ENCODE data around the gene ZNF417. TPM values are rescaled to one million over a fixed set of nuclear protein-coding genes. Genes with fewer than 3 reads are reported as not detected.

ZNF417 gene
- polyA plus RNA-seq, 1 donor (not counting 4 experiments of a cell fraction or from before 2014, with no cell fraction given): 5.8 TPM

GRCh38 chr19:57888560-57889231 lies 27.7 kb downstream of the ZNF417 start, which contains the start of gene ZNF814:
Gene ZNF814, minus strand, starts transcription at chr19:57889037. Its CDS starts 235 bp downstream, at chr19:57888802.
- dilution Hi-C loops (cut with MboI; ENCODE audit: extremely low pct_ligation_motif_present, low sequenced_read_pairs): no loop called here
- H2AFZ ChIP-seq (ENCODE audit: control insufficient read depth, low read length): peak within 1 kb of the TSS; percentile 97
- H3K36me3 ChIP-seq (ENCODE audit: control insufficient read depth in 2 of 2, extremely low read depth in 1 of 2, insufficient read depth in 2 of 2, low read length in 2 of 2): peaks cover 0 to 5% of the 10 kb centered on the region in 2 experiments
- no peaks in the 10 kb centered on the region for H3K9me1 ChIP-seq (ENCODE audit: control insufficient read depth, extremely low read depth, insufficient read depth, low read length)
- H4K20me1 ChIP-seq (ENCODE audit: control insufficient read depth, extremely low read depth, insufficient read depth, low read length): no peaks in the 10 kb centered on the region
- H3K4me2 ChIP-seq (ENCODE audit: control insufficient read depth, extremely low read depth, insufficient read depth, low read depth, low read length): peak within 1 kb of the TSS; percentile 78
- peak within 1 kb of the TSS; percentile 81 to 89 (median 82) for H3K4me3 ChIP-seq (ENCODE audit: control insufficient read depth in 2 of 3, extremely low read depth in 1 of 3, insufficient read depth in 2 of 3, low read depth in 1 of 3, low read length in 3 of 3)
- H3K27me3 ChIP-seq (ENCODE audit: control insufficient read depth, extremely low read depth, insufficient read depth, low read length): no peaks in the 10 kb centered on the region
- FAIRE-seq: peak; percentile 86
- TF ChIP-seq CTCF (optimal IDR thresholded peaks at IDR 0.05 in 1 of 3, IDR thresholded peaks at IDR 0.05 in 1 of 3, conservative IDR thresholded peaks at IDR 0.05 in 1 of 3; ENCODE audit: extremely low read depth in 1 of 3, insufficient read depth in 2 of 3, low read length in 3 of 3) (peak; percentile 22 to 35 (median 33)), EZH2 (IDR thresholded peaks at IDR 0.05; ENCODE audit: low read length) (no peak)
- H3K79me2 ChIP-seq (ENCODE audit: control insufficient read depth, insufficient read depth, low read length): peaks cover 49% of the 10 kb centered on the region
- DNase-seq (ENCODE audit: low read depth, low spot score): peak; percentile 40
- H3K9me3 ChIP-seq (ENCODE audit: control insufficient read depth, low read depth, low read length): no peaks in the 10 kb centered on the region
- H3K27ac ChIP-seq (ENCODE audit: control insufficient read depth, insufficient read depth, low read length): peak within 1 kb of the TSS; percentile 81
- H3K4me1 ChIP-seq (ENCODE audit: control insufficient read depth, extremely low read depth, insufficient read depth, low read length): peaks cover 8% of the 10 kb centered on the region
- H3K9ac ChIP-seq (ENCODE audit: control insufficient read depth, extremely low read depth, insufficient read depth, low read length): peak within 1 kb of the TSS; percentile 93

GRCh38 chr19:57888107-57888559 lies 28.3 kb downstream of the ZNF417 start:
- FAIRE-seq (peak; percentile 74), DNase-seq (ENCODE audit: low read depth, low spot score) (no peak)
- Histone ChIP-seq H3K9ac (ENCODE audit: control insufficient read depth, extremely low read depth, insufficient read depth, low read length) (peak overlapping the region; percentile 93), H3K4me2 (ENCODE audit: control insufficient read depth, extremely low read depth, insufficient read depth, low read depth, low read length) (peak overlapping the region; percentile 78), H3K27ac (ENCODE audit: control insufficient read depth, insufficient read depth, low read length) (peak overlapping the region; percentile 81), H3K79me2 (ENCODE audit: control insufficient read depth, insufficient read depth, low read length) (peaks cover 54% of the 10 kb centered on the region), H3K4me1 (ENCODE audit: control insufficient read depth, extremely low read depth, insufficient read depth, low read length) (peaks cover 8% of the 10 kb centered on the region), H3K9me1 (ENCODE audit: control insufficient read depth, extremely low read depth, insufficient read depth, low read length) (no peaks in the 10 kb centered on the region), H4K20me1 (ENCODE audit: control insufficient read depth, extremely low read depth, insufficient read depth, low read length) (no peaks in the 10 kb centered on the region), H3K27me3 (ENCODE audit: control insufficient read depth, extremely low read depth, insufficient read depth, low read length) (no peaks in the 10 kb centered on the region), H3K4me3 (ENCODE audit: control insufficient read depth in 2 of 3, extremely low read depth in 1 of 3, insufficient read depth in 2 of 3, low read depth in 1 of 3, low read length in 3 of 3) (peak overlapping the region; percentile 81 to 89 (median 82)), H2AFZ (ENCODE audit: control insufficient read depth, low read length) (peak overlapping the region; percentile 97), H3K36me3 (ENCODE audit: control insufficient read depth in 2 of 2, extremely low read depth in 1 of 2, insufficient read depth in 2 of 2, low read length in 2 of 2) (peaks cover 0 to 5% of the 10 kb centered on the region in 2 experiments), H3K9me3 (ENCODE audit: control insufficient read depth, low read depth, low read length) (no peaks in the 10 kb centered on the region)
- dilution Hi-C loops (cut with MboI; ENCODE audit: extremely low pct_ligation_motif_present, low sequenced_read_pairs): no loop called here
- no peak for TF ChIP-seq CTCF (optimal IDR thresholded peaks at IDR 0.05 in 1 of 3, IDR thresholded peaks at IDR 0.05 in 1 of 3, conservative IDR thresholded peaks at IDR 0.05 in 1 of 3; ENCODE audit: extremely low read depth in 1 of 3, insufficient read depth in 2 of 3, low read length in 3 of 3)

Measured in keratinocyte (primary cell).